ENCODE measurements around the gene HTT. TPM values are rescaled to one million over a fixed set of nuclear protein-coding genes. Genes with fewer than 3 reads are reported as not detected.

The HTT gene
- total RNA-seq, 1 donor from 2014 or later = 65.2 TPM

GRCh38 chr4:3245676-3246075 is 171.2 kb downstream of the HTT start:
- Mint-ChIP-seq H3K27me3 (ENCODE audit: low read depth, unreplicated experiment) (no peaks in the 10 kb centered on the region), H3K4me1 (ENCODE audit: low read depth, unreplicated experiment) (no peaks in the 10 kb centered on the region), H3K4me3 (ENCODE audit: unreplicated experiment) (no peak overlapping the region), H3K9me3 (ENCODE audit: unreplicated experiment) (no peaks in the 10 kb centered on the region), H3K36me3 (ENCODE audit: low read depth, unreplicated experiment) (peaks cover 12% of the 10 kb centered on the region), H3K27ac (ENCODE audit: unreplicated experiment) (no peak overlapping the region)
- H3K27me3 ChIP-seq (ENCODE audit: insufficient read depth, low read length) = no peaks in the 10 kb centered on the region
- TF ChIP-seq EZH2 (IDR thresholded peaks at IDR 0.05; ENCODE audit: insufficient read depth, low read length) = no peak
- TF ChIP-seq CTCF (IDR thresholded peaks at IDR 0.05; ENCODE audit: insufficient read depth, low read depth, low read length) = no peak
- peaks cover 14% of the 10 kb centered on the region for H4K20me1 ChIP-seq (ENCODE audit: insufficient read depth, low read length)
- H3K36me3 ChIP-seq (ENCODE audit: insufficient read depth, low read length) = peaks cover 2% of the 10 kb centered on the region
- H2AFZ ChIP-seq (ENCODE audit: low read depth, low read length) = no peak overlapping the region
- no peak for FAIRE-seq
- no peaks in the 10 kb centered on the region for H3K9me3 ChIP-seq (ENCODE audit: insufficient read depth, low read depth, low read length)
- no peak overlapping the region for H3K9ac ChIP-seq (ENCODE audit: low read length)
- no peak for DNase-seq (ENCODE audit: low read depth)
- H3K4me1 ChIP-seq (ENCODE audit: insufficient read depth, low read length) = no peaks in the 10 kb centered on the region
- no peak overlapping the region for H3K4me3 ChIP-seq (ENCODE audit: insufficient read depth, low read depth, low read length)
- no peak overlapping the region for H3K4me2 ChIP-seq (ENCODE audit: low read length)
- H3K27ac ChIP-seq (ENCODE audit: low read depth, low read length) = no peak overlapping the region
- H3K79me2 ChIP-seq (ENCODE audit: insufficient read depth, low read length) = no peaks in the 10 kb centered on the region

GRCh38 chr4:3246458-3247398 is 172.2 kb downstream of the HTT start:
- Histone ChIP-seq H3K79me2 (ENCODE audit: insufficient read depth, low read length) (no peaks in the 10 kb centered on the region), H4K20me1 (ENCODE audit: insufficient read depth, low read length) (peaks cover 14% of the 10 kb centered on the region), H3K36me3 (ENCODE audit: insufficient read depth, low read length) (peaks cover 2% of the 10 kb centered on the region), H3K4me1 (ENCODE audit: insufficient read depth, low read length) (no peaks in the 10 kb centered on the region), H3K27me3 (ENCODE audit: insufficient read depth, low read length) (no peaks in the 10 kb centered on the region), H3K9me3 (ENCODE audit: insufficient read depth, low read depth, low read length) (no peaks in the 10 kb centered on the region), H2AFZ (ENCODE audit: low read depth, low read length) (no peak overlapping the region), H3K9ac (ENCODE audit: low read length) (no peak overlapping the region), H3K27ac (ENCODE audit: low read depth, low read length) (no peak overlapping the region), H3K4me2 (ENCODE audit: low read length) (no peak overlapping the region), H3K4me3 (ENCODE audit: insufficient read depth, low read depth, low read length) (no peak overlapping the region)
- FAIRE-seq (no peak), DNase-seq (ENCODE audit: low read depth) (no peak)
- Mint-ChIP-seq H3K9me3 (ENCODE audit: unreplicated experiment) (no peaks in the 10 kb centered on the region), H3K4me1 (ENCODE audit: low read depth, unreplicated experiment) (no peaks in the 10 kb centered on the region), H3K4me3 (ENCODE audit: unreplicated experiment) (no peak overlapping the region), H3K27ac (ENCODE audit: unreplicated experiment) (no peak overlapping the region), H3K27me3 (ENCODE audit: low read depth, unreplicated experiment) (no peaks in the 10 kb centered on the region), H3K36me3 (ENCODE audit: low read depth, unreplicated experiment) (peaks cover 12% of the 10 kb centered on the region)
- TF ChIP-seq EZH2 (IDR thresholded peaks at IDR 0.05; ENCODE audit: insufficient read depth, low read length) (no peak), CTCF (IDR thresholded peaks at IDR 0.05; ENCODE audit: insufficient read depth, low read depth, low read length) (no peak)

All from astrocyte (in vitro differentiated cells and primary cell).